Measurements from ENCODE around the gene SPAG8. TPM values are rescaled to one million over a fixed set of nuclear protein-coding genes. Genes with fewer than 3 reads are reported as not detected.

SPAG8 gene
- total RNA-seq, 1 donor from 2014 or later = 1.4 TPM

DNA sequence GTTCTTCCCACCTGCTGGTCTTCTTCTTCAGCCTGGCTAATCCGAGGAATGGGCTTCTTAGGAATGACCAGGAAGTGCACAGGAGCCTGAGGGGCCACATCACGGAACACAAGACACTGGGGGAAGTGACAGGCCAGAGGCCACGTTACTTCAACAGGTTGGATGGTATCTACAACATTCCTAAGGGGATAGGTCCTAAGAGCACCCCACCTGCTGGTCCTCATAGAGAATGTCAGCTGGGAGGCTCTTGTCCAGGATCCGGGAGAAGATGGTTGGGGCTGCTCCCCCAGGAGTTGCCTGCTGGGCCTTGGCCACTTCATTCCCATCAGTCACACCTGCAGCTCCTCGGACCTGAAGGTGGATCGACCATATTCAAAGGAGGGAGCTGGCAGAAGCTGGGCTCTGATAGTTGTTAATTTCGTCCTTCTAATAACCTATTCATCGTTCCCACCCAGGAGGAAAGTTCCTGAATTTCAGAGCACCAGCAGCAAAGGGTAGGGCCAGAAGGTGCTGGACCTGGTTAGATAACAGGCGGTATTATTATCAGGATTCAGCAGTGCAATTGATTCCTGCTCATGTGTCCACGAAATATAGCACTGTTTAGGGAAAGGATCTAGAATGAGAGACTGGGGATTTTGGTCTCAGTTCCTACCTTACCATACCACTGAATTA, 1.5 kb upstream of the SPAG8 start:
- Mint-ChIP-seq H3K36me3 (ENCODE audit: low read depth) (peaks cover 2% of the 10 kb centered on the region), H3K27me3 (ENCODE audit: low read depth) (no peaks in the 10 kb centered on the region), H3K9me3 (no peaks in the 10 kb centered on the region), H3K4me3 (peak overlapping the region; percentile 91), H3K27ac (ENCODE audit: unreplicated experiment) (no peak overlapping the region), H3K4me1 (peaks cover 39% of the 10 kb centered on the region)
- TF ChIP-seq, protein P1, sequence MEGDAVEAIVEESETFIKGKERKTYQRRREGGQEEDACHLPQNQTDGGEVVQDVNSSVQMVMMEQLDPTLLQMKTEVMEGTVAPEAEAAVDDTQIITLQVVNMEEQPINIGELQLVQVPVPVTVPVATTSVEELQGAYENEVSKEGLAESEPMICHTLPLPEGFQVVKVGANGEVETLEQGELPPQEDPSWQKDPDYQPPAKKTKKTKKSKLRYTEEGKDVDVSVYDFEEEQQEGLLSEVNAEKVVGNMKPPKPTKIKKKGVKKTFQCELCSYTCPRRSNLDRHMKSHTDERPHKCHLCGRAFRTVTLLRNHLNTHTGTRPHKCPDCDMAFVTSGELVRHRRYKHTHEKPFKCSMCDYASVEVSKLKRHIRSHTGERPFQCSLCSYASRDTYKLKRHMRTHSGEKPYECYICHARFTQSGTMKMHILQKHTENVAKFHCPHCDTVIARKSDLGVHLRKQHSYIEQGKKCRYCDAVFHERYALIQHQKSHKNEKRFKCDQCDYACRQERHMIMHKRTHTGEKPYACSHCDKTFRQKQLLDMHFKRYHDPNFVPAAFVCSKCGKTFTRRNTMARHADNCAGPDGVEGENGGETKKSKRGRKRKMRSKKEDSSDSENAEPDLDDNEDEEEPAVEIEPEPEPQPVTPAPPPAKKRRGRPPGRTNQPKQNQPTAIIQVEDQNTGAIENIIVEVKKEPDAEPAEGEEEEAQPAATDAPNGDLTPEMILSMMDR (conservative IDR thresholded peaks at IDR 0.05) = peak; percentile 43
- no peak for DNase-seq (ENCODE audit: low read depth, low spot score)

DNA sequence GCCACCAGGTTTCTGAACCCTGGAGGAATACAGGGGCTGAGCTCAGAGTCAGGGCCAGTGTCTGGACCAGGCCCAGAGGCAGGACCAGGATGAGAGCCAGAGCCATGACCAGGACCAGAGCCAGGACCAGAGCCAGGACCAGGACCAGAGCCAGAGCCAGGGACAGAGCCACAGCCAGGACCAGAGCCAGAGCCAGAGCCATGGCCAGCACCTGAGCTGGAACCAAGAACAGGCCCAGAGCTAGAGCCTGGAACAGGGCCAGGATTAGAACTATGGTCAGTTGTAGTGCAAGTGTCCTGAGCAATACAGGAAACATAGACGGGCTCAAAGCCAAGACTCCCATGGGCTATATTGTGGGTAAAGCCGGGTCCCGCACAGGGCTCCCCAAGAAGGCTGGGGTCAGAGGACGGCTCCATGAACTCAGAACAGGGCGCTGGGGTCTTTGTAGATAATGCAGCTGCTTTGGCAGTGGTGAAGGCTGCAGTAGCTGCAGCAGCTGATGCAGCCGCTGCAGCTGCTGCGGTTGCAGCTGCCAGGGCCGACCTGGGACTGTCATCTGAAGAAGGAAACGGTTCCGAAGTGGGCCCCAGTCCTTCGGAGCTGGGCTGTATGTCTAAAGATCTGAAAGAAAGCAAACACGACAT, 559 bp downstream of the SPAG8 start:
- H3K27ac Mint-ChIP-seq (ENCODE audit: unreplicated experiment) = peak overlapping the region; percentile 65
- TF ChIP-seq, protein P1 (conservative IDR thresholded peaks at IDR 0.05) = no peak
- H3K36me3 Mint-ChIP-seq (ENCODE audit: low read depth) = peaks cover 4% of the 10 kb centered on the region
- H3K4me1 Mint-ChIP-seq = peaks cover 33% of the 10 kb centered on the region
- H3K4me3 Mint-ChIP-seq = peak overlapping the region; percentile 91
- no peaks in the 10 kb centered on the region for H3K9me3 Mint-ChIP-seq
- H3K27me3 Mint-ChIP-seq (ENCODE audit: low read depth) = no peaks in the 10 kb centered on the region
- DNase-seq (ENCODE audit: low read depth, low spot score) = no peak

DNA sequence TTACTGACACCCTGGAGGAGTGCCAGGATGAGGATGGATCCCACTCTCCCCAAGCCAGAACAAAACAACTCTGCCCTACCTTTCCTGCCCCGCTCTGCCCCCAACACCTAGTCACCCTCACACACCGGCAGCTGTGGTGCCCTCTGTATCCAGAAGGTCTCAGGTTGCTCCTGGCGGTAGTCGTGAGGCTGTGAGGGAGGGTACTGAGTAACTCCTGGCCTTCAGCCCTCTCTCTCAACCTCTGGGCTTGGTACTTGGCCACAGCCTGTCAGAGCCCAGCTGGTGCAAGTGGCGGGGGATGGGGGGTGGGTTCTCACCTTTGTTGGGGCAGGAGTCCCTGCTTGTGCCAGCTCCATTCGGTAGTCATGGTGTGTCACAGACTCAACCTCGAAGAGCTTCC, 1.9 kb downstream of the SPAG8 start:
- no peak overlapping the region for H3K27ac Mint-ChIP-seq (ENCODE audit: unreplicated experiment)
- peaks cover 4% of the 10 kb centered on the region for H3K36me3 Mint-ChIP-seq (ENCODE audit: low read depth)
- H3K9me3 Mint-ChIP-seq = no peaks in the 10 kb centered on the region
- DNase-seq (ENCODE audit: low read depth, low spot score) = no peak
- TF ChIP-seq, protein P1 (conservative IDR thresholded peaks at IDR 0.05) = no peak
- peaks cover 26% of the 10 kb centered on the region for H3K4me1 Mint-ChIP-seq
- no peak overlapping the region for H3K4me3 Mint-ChIP-seq
- H3K27me3 Mint-ChIP-seq (ENCODE audit: low read depth) = no peaks in the 10 kb centered on the region

DNA sequence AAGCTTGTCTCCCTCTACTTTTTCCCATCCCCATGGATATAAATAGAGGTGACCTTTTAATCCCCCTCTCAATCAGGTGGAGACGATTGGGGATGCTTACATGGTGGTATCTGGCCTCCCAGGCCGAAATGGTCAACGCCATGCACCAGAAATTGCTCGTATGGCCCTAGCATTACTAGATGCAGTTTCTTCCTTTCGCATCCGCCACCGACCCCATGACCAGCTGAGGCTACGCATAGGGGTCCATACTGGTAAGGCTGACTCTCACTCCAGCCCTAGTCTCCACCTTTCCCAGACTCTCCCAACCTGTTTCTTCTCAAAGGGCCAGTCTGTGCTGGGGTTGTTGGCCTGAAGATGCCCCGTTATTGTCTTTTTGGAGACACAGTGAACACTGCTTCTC, 3.6 kb downstream of the SPAG8 start:
- H3K27me3 Mint-ChIP-seq (ENCODE audit: low read depth) = no peaks in the 10 kb centered on the region
- peaks cover 4% of the 10 kb centered on the region for H3K36me3 Mint-ChIP-seq (ENCODE audit: low read depth)
- TF ChIP-seq, protein P1 (conservative IDR thresholded peaks at IDR 0.05) = no peak
- H3K4me3 Mint-ChIP-seq = no peak overlapping the region
- no peak overlapping the region for H3K27ac Mint-ChIP-seq (ENCODE audit: unreplicated experiment)
- H3K9me3 Mint-ChIP-seq = no peaks in the 10 kb centered on the region
- no peak for DNase-seq (ENCODE audit: low read depth, low spot score)
- H3K4me1 Mint-ChIP-seq = peaks cover 15% of the 10 kb centered on the region

DNA sequence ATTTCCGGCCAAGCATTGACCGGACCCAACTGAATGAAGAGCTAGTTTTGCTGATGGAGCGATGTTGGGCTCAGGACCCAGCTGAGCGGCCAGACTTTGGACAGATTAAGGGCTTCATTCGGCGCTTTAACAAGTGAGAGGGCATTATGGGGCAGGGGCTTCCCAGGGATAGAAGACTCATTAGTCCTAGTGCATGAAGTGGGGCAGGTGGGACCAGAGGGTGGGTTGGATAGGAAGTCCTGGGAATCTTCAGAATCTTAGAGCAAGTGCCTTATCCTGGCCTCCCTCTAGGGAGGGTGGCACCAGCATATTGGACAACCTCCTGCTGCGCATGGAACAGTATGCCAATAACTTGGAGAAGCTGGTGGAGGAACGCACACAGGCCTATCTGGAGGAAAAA, 6.0 kb downstream of the SPAG8 start:
- H3K27me3 Mint-ChIP-seq (ENCODE audit: low read depth) = no peaks in the 10 kb centered on the region
- H3K9me3 Mint-ChIP-seq = no peaks in the 10 kb centered on the region
- TF ChIP-seq, protein P1 (conservative IDR thresholded peaks at IDR 0.05) = no peak
- no peaks in the 10 kb centered on the region for H3K4me1 Mint-ChIP-seq
- no peak for DNase-seq (ENCODE audit: low read depth, low spot score)
- no peak overlapping the region for H3K4me3 Mint-ChIP-seq
- H3K27ac Mint-ChIP-seq (ENCODE audit: unreplicated experiment) = peak overlapping the region; percentile 27
- peaks cover 2% of the 10 kb centered on the region for H3K36me3 Mint-ChIP-seq (ENCODE audit: low read depth)
